Fibroblast of lung (primary cell): ENCODE results near the gene TMEM131.

ENCODE experiments used
- EZH2 ChIP-seq: IDR thresholded peaks from 2 replicates; pipeline ENCODE4 v1.5.1; 2012; ENCODE audit warnings: low read length, control low read depth, mild to moderate bottlenecking; ENCODE audit errors: missing control alignments
- TF ChIP-seq, protein P1 (sequence below), 2 donors: IDR thresholded peaks in 1 of 2; conservative IDR thresholded peaks in 1 of 2; 1 replicate in 1 of 2; 2 replicates in 1 of 2; pipeline ENCODE4 v1.5.1; 2011 to 2012; ENCODE audit warnings: low read length in 2 of 2, control low read depth in 1 of 2, inconsistent platforms in 1 of 2, low read depth in 1 of 2, mild to moderate bottlenecking in 1 of 2

- no peak for TF ChIP-seq EZH2
- TF ChIP-seq, protein P1, sequence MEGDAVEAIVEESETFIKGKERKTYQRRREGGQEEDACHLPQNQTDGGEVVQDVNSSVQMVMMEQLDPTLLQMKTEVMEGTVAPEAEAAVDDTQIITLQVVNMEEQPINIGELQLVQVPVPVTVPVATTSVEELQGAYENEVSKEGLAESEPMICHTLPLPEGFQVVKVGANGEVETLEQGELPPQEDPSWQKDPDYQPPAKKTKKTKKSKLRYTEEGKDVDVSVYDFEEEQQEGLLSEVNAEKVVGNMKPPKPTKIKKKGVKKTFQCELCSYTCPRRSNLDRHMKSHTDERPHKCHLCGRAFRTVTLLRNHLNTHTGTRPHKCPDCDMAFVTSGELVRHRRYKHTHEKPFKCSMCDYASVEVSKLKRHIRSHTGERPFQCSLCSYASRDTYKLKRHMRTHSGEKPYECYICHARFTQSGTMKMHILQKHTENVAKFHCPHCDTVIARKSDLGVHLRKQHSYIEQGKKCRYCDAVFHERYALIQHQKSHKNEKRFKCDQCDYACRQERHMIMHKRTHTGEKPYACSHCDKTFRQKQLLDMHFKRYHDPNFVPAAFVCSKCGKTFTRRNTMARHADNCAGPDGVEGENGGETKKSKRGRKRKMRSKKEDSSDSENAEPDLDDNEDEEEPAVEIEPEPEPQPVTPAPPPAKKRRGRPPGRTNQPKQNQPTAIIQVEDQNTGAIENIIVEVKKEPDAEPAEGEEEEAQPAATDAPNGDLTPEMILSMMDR (conservative IDR thresholded peaks at IDR 0.05 in 1 of 2, IDR thresholded peaks at IDR 0.05 in 1 of 2; ENCODE audit: low read depth in 1 of 2, low read length in 2 of 2): no peak
Observed at GRCh38 chr2:97945791-97946190, 50.0 kb downstream of the TMEM131 start.
